Ramos (cell line): ENCODE data around the gene MAP1LC3B.
"Not testable (repeated sequence)": the region's sequence is repeated elsewhere in the genome, so short reads cannot be mapped to it uniquely, and the experiment has no call there.

Source experiments
- in situ Hi-C: fragments of 300-500 bp; cut with MboI; formaldehyde crosslinking; loops from one replicate; pipeline ENCODE4 v1.14.3; 2022; ENCODE audit warnings: low sequenced_read_pairs; ENCODE audit not compliant: unreplicated experiment

MAP1LC3B gene

GRCh38 chr16:87359121-87359520, 33.0 kb upstream of the MAP1LC3B start:
- in situ Hi-C loops = no loop called here

- in situ Hi-C loops = no loop called here
Measured at GRCh38 chr16:87360862-87361610, 31.1 kb upstream of the MAP1LC3B start.

- in situ Hi-C loops = no loop called here
Measured at GRCh38 chr16:87361916-87362619, 30.1 kb upstream of the MAP1LC3B start.

GRCh38 chr16:87362828-87363559, 29.1 kb upstream of the MAP1LC3B start:
- in situ Hi-C loops = not testable (repeated sequence)

- in situ Hi-C loops = no loop called here
Measured at GRCh38 chr16:87363771-87364455, 28.2 kb upstream of the MAP1LC3B start.

GRCh38 chr16:87365021-87365713, 27.0 kb upstream of the MAP1LC3B start:
- in situ Hi-C loops = no loop called here

- in situ Hi-C loops = no loop called here
Measured at GRCh38 chr16:87366288-87366687, 25.8 kb upstream of the MAP1LC3B start.

- in situ Hi-C loops = no loop called here
Measured at GRCh38 chr16:87366930-87367329, 25.2 kb upstream of the MAP1LC3B start.

GRCh38 chr16:87367529-87367928, 24.6 kb upstream of the MAP1LC3B start:
- in situ Hi-C loops = no loop called here

- in situ Hi-C loops = no loop called here
Measured at GRCh38 chr16:87368029-87368770, 23.9 kb upstream of the MAP1LC3B start.

GRCh38 chr16:87369117-87369765, 22.9 kb upstream of the MAP1LC3B start:
- in situ Hi-C loops = no loop called here

- in situ Hi-C loops = no loop called here
Measured at GRCh38 chr16:87369796-87370719, 22.1 kb upstream of the MAP1LC3B start.

- in situ Hi-C loops = no loop called here
Measured at GRCh38 chr16:87371261-87371866, 20.8 kb upstream of the MAP1LC3B start.

GRCh38 chr16:87372305-87372704, 19.8 kb upstream of the MAP1LC3B start:
- in situ Hi-C loops = no loop called here

GRCh38 chr16:87374313-87374712, 17.8 kb upstream of the MAP1LC3B start:
- in situ Hi-C loops = no loop called here

GRCh38 chr16:87375426-87376135, 16.6 kb upstream of the MAP1LC3B start:
- in situ Hi-C loops = no loop called here

GRCh38 chr16:87376660-87377059, 15.5 kb upstream of the MAP1LC3B start:
- in situ Hi-C loops = no loop called here
